Stimulated activated CD8-positive, alpha-beta memory T cell treated with anti-CD3 and anti-CD28 coated beads, Interleukin-15, amount 100 ng/mL, for 24 hours (primary cell): ENCODE measurements around the gene ABCB10.
A peak's percentile ranks its signal among the peaks of the same experiment; 100 is the strongest.
"Not testable (repeated sequence)": the region's sequence is repeated elsewhere in the genome, so short reads cannot be mapped to it uniquely, and the experiment has no call there.

Source experiments
- DNase-seq: peaks from one replicate; pipeline ENCODE4 v3.0.0-alpha.2; 2020; ENCODE audit warnings: low read depth

The ABCB10 gene

DNA sequence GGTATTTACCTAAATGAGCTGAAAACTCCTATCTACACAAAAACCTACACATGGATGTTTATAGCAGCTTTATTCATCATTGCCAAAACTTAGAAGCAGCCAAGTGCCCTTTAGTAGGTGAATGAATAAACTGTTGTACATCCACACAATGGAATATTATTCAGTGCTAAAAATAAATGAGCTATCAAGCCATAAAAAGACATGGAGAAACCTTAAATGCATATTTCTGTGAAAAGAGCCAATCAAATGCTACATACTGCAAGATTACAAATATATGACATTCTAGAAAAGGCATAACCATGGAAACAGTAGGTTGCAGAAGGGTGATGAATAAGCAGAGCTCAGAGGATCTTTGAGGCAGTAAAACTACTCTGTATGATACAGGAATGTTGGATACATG is 23.3 kb downstream of the ABCB10 start:
- DNase-seq, result no peak

DNA sequence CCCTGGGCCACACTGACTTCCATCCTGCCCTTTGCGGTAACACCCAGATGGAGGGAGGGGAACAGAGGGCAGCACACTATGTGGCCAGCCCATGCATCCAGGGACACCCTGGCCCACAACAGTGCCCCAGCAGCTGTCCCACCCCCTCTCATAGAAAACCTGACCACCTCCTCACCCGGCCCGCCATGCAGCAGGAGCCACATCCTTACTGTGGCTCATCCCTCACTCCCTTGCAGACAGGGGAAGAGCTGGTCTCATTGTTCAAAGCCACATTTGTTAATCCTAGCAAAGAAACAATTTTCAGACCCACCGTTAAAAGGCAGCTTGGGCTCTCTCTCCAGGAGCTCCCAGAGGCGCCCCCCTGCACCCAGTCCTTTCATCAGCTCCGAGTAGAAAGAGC is 27.2 kb downstream of the ABCB10 start:
- DNase-seq, result no peak

DNA sequence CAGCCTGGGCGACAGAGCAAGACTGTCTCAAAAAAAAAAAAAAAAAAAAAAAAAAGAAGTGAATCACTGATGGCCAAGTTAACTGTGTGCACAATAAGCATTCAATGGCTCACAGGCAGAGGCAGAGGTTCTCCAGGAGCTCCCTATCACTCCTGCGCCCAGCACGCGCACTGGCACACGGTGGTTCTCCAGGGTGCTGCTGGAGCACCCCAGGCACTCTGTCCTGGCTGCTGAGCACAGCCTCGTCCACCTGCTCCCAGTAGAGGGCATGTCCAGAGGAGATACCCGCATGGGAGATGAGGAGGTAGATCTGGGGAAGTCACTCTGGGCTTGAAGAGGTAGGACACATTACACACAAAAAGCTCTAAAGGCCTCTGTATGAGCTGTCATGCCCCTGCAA is 28.9 kb downstream of the ABCB10 start:
- DNase-seq, result no peak

DNA sequence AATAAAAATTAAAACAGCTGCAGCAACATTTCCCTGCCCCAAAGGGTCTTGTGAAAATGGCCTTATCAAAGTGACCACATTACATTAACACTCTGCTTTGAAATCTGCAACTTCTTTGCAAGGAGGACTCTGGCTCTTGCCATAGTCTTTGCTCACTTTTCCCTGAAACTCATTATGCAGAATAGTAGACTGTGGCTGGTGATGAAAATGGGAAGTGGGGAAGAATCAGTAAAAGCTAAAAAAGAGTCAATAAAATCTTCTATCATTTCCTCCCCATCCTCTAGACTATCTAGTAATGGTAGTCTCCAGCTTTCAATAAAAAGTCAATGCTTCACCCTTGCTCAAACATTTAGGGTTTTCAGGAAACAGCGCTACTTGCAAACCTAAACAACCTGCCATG is 31.8 kb downstream of the ABCB10 start:
- DNase-seq, result no peak

DNA sequence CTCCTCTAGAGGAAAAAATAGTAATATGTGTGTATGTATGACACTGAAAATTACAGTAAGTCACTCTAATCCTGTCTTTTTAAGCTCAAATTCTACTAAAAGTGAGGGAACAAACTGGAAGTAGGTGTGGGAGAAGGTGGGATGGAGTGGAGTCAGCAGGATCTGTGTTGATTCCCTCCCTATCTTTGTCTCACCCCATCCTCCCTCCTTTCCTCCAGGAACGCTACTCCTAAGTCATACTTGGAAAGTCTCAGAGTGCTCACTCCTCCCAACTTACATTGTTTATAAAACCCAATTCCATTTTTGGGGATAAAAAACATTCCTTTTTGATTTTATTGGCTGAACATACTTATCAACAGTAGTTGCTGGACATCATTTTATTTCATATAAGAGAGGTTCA is 35.5 kb downstream of the ABCB10 start:
- no peak for DNase-seq

DNA sequence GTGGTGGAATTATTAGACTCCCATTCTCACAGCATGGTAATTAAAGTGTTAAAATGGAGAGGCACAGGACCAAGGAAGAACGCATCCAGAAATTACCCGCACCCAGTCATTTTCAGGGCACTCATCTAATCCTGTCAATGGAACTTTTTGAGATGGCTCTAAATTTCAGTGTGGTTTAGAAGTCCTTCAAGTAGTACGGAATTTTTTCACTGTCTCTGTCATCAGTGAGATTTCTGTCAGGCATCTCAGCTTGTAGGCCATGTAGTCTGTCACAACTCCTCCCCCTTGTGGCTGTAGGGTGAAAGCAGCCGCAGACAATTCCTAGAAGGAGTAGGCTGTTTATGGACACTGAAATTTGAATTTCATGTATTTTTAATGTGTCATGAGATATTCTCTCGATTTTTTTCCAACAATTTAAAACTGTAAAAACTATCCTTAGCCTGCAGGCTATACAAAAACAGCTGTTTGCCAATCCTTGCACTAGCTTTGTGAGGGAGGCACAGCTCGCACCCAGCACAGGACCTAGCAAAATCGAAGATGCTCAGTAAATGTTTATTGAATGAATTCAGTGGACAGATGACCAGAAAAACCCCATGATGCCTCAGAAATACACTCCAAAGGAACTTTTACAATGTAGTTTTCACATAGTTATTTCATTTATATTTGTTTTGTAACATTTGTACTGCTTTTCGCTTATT is 43.8 kb downstream of the ABCB10 start:
- no peak for DNase-seq

DNA sequence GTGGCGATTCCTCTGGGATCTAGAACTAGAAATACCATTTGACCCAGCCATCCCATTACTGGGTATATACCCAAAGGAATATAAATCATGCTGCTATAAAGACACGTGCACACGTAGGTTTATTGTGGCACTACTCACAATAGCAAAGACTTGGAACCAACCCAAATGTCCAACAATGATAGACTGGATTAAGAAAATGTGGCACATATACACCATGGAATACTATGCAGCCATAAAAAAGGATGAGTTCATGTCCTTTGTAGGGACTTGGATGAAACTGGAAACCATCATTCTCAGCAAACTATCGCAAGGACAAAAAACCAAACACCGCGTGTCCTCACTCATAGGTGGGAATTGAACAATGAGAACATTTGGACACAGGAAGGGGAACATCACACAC is 46.9 kb downstream of the ABCB10 start:
- DNase-seq, result not testable (repeated sequence)

DNA sequence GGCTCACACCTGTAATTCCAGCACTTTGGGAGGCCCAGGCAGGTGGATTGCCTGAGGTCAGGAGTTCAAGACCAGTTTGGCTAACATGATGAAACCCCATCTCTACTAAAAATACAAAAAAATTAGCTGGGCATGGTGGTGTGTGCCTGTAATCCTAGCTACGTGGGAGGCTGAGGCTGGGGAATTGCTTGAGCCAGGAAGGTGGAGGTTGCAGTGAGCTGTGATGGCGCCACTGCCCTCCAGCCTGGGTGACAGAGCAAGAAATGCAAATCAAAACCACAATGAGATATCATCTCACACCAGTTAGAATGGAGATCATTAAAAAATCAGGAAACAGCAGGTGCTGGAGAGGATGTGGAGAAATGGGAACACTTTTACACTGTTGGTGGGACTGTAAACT is 47.3 kb downstream of the ABCB10 start:
- not testable (repeated sequence) for DNase-seq

DNA sequence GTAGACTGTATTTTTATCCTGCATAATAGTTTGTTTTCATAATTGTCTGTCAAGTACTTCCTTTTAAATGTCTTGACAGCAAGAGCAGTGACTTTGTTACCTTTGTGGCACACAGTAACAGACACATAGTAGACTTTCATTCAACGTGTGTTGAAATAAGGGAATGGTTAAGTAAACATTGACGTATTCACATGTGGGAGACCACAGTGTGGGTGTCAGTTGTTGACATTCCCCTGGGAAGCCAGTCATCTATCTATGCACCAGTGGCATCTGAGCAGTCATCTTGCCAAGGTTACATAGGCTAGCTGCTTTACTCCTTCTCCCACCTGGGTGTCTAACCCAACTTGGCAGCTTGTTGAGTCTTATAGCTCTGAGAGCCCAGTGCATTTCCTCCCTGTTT is 48.9 kb downstream of the ABCB10 start:
- DNase-seq, result no peak

DNA sequence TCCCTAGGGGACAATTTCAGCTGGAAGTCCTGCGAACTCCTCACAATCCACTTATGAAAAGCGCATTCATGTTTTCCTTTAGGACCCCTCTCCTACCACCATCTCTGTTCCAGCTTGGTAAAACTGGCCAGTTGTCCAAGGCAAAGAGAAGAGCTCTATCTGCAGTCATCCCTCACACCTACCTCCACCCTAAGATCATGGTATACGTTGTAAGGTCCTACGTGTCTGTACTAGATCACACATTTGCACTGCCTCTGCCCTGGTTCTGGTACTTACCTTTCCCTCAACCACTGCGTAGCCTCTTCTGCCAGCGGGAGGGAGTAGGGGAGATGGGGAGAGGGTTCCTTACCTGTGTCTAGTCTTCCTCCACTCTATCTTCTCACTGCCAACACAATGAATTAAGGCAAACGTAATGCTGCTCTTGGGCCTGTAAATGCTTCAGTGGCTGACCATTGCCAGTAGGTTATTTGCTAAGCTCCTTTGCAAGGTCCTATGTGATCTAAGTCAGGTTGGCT is 49.6 kb downstream of the ABCB10 start:
- DNase-seq, result no peak

DNA sequence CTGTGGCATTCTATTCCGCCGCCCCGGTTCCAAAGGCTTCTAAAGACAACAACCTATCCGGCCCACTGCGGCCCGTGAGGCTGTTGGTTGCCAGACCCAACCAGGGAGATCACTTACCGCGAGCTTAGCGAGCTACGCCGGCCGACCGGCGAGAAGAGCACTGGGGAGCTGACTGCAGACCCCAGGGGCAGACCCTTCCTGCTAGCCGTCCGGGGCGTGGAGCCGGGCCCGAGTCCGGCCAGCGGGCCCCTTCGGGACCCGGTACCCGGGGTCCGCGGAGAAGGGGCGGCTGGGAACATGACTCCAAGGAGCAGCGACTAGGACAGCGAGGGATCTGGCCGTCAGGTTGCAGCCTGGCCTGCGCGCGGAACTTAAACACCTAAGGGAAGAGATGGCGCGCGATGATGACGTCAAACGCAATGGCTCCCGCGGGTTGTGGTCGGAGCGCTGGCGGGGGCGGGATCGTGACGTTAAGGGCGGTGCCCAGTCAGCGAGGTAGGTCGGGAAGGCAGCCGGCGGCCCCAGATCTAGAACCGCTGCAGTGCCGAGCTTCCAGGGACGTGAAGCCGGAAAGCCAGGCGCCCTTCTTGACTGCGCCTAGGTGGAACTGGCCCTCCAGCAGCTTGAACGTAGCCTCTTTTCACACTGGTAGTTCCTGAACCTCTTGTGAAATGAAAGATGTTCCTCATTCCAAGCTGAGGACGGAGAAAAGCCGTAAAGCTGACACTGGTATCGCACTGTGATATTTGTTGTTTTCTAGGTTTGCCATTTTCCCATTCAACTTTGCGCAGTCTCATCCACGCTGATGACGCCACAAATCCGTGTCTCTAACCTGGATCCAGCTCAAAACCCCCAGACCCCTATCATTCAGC is 50.3 kb downstream of the ABCB10 start, which contains the start of gene NUP133:
Gene NUP133 (minus strand): TSS at position 391 of the 872 bp plus-strand sequence. CDS start 92 bp downstream, at position 299.
- DNase-seq, result peak; percentile 99

DNA sequence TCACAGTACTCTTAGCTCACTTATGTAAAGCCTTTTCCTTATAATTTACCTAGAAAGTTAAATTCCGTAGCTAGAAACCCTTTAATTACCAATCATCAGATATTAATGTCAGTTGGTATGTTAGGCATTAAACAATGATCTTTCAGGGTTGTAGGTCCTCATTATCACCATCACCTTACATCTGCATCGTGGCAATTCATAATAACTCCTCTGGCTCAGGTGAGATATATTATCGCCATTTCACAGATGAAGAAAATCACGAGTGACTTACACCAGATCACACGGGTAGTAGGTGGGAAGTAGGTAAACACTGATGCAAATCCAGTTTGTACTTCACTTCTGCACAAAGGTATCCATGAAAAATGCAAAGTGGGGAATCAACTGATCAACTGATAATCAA is 51.0 kb downstream of the ABCB10 start:
- no peak for DNase-seq

DNA sequence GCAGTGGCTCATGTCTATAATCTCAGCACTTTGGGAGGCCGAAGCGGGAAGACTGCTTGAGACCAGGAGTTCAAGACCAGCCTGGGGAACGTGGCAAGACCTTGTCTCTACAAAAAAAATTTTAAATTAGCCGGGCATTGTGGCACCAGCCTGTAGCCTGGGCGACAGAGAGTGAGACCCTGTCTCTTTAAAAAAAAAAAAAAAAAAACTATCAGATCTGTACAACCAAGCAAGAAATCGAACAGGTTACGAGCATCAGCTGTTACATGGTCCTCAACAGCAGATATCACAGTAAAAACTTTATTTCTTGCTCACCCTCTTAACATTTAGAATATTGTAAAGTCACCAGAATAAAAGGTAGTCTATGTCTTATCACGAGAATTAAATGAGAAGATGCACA is 51.9 kb downstream of the ABCB10 start:
- DNase-seq, result no peak

DNA sequence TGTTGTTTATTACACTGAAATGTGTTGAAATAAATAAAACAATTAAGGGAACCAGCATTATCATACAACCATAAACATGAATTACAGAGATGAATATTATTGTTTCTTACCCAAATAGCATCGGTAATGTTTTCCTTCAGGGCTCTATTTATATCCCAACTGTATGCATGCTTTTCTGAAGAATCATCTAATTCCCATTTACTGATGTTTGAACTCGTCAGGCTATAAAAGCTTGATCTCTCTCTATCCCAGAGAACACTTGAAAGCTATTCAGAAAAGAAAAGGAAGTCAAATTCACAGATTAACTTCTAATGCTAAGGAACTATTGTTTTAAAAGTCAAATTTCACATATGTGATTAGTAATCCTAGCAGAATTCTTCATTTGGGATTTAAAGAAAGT is 62.7 kb downstream of the ABCB10 start:
- no peak for DNase-seq

DNA sequence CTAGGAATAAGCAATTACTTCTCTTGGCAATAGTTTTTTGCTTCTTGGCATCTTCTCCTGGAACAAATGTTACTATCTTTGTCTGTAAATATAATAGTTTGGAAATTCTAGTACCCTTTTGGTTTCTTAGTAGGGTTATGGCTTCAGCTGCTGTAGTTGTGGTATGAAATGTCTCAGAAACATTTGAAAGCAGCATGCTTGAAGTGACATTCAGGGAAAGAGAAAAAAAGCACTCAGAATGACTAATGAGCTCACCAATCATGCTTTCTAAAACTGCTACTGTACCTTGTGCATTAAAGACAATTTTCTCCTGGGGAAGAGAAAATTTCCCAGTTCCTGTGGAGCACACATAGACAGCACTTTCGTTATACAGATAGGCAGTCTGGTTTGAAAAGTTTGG is 71.3 kb downstream of the ABCB10 start:
- DNase-seq, result no peak

DNA sequence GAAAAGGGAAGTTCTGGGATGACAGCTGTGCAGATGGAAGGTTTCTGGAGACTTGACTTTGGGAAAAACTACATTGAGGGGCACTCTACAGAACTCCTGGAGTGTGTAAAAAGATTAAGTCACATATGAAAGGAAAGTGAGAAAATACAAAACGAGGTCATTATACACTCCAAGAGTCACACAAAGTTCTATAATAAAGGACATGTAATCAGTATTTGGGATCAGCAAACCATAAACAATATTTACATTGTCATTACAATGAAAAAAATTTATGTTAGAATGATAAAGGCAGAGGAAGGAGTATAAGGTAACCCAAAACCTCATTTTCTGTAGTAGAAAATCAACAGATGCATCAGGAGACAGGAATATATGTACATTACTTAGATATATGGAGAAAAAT is 73.2 kb downstream of the ABCB10 start:
- no peak for DNase-seq

DNA sequence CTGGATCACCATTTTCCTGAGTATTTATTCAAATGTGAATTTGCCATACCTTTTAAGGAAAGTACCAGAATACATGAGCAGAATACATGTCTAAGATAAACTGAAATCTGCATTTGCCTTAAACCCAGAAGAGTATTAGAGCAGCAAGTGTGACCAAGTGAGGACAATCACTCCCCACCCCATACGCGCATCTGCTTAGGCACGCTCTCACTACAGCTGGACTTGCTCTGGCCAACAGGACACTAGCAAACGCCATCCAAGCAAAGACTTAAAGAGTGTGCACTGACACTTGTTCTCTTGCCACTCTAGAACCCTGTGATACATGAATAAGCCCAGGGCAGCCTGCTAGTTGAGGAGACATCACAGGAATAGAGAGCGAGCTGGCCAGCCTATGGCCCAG is 76.0 kb downstream of the ABCB10 start:
- no peak for DNase-seq

DNA sequence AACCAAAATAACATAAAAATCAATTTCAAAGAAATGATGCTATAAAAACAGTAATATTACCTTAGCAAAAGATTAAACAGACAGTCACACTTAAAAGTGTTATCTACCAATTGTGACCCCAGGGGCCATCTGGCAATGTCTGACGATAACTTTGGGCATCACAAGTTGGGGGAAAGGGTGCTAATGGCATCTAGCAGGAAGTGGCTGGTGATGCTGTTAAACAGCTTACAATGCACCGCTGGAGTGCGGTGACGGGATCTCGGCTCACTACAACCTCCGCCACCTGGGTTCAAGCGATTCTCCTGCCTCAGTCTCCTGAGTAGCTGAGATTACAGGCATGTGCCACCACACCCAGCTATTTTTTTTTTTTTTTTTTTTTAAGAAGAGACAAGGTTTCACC is 78.0 kb downstream of the ABCB10 start:
- DNase-seq, result no peak

DNA sequence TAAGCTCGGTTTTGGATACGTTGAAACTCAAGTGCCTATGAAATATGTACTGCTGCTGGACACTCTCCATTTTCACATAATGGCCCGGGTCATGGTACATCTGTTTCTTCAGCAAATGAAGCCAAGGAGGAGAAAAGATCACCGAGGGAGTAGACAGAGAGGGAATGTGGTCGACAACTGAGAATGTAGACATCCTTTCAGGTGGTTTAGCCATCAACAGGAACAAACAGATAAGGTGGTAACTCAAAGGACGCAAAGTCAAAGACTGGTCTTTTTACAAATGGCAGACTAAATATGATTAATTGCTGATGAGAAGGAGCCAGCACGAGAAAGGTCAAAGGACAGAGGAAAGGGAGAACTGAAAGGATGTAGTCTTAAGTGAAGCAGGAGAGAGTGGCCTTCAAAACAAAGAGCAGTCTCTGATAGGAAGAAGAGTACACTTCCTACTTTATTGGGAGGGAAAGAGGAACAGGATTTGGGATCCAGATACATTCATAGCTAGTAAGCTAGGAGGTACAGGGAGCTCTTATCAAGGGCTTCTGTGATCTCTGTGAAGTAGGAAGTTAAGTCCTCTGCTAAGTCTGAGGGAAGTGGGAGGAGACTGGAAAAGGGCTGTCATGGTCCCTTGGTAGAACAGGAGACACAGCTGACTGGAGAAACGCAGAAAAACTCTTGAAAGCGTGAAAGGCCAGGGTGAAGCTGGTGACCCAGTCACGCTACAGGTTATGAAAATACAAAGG is 78.7 kb downstream of the ABCB10 start:
- no peak for DNase-seq

DNA sequence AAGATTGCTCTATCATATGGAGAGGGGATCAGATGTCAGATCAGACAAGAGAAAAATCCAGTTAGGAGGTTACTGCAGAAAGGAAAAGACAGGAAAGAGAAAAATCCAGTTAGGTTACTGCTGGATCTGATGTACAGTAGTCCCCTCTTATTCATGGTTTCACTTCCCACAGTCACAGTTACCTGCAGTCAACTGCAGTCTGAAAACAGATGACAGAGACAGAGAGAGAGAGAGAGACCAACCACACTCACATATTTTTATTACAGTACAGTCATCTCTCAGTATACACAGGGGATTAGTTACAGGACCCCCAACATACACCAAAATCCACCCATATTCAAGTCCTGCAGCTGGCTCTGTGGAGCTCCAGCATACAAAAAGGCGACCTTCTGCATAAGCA is 79.7 kb downstream of the ABCB10 start:
- DNase-seq, result no peak

DNA sequence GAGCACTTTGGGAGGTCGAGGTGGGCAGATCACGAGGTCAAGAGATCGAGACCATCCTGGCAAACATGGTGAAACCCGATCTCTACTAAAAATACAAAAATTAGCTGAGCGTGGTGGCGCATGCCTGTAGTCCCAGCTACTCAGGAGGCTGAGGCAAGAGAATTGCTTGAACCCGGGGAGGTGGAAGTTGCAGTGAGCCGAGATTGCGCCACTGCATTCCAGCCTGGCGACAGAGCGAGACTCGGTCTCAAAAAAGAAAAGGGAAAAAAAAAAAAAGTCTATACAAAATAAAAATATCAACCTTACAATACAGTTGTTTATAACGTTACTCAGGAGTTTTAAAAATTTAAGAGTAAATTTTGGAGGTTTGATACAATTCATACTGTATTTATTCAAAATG is 82.6 kb downstream of the ABCB10 start:
- DNase-seq, result not testable (repeated sequence)

DNA sequence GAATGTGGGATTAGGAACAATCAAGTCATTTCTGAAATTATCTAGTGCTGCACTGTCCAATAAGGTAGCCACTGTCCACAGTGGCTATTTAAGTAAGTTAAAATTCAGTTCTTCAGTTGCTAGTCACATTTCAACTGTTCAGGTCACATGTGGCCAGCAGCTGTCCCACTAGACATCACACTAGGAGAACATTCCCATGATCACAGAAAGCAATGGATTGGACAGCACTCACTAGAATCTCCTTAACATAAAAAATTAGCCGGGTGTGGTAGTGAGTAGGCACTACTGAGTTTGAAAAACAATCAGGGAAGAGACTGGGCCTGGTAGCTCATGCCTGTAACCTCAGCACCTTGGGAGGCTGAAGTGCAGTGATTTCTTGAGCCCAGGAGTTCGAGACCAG is 84.0 kb downstream of the ABCB10 start:
- DNase-seq, result no peak

DNA sequence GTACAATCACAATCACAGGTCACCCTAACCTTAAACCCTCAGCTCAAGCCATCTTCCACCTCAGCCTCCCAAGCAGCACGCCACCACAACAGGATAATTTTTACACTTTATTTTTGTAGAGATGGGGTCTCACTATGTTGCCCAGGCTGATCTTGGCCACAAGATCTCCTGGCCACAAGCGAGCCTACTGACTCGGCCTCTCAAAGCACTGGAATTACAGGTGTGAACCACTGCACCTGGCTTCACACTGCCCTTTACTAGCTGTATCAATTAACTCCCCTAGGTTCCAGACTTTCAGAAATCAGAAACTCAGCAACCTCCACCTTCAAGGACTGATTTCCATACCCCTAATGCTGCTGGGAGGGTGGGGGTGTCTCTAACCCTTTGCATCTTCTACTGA is 87.3 kb downstream of the ABCB10 start:
- no peak for DNase-seq
